Erythroblast (primary cell): ENCODE data around the gene ERLIN1.

ENCODE experiments used
- GATA1 ChIP-seq: IDR thresholded peaks from 2 replicates; pipeline ENCODE4 v1.6.1; 2011; ENCODE audit warnings: low read depth, mild to moderate bottlenecking, control low read depth, low read length, moderate library complexity
- POLR2A ChIP-seq: IDR thresholded peaks from 2 replicates; pipeline ENCODE4 v1.6.1; 2011; ENCODE audit warnings: mild to moderate bottlenecking, low read length

- TF ChIP-seq POLR2A: no peak
- TF ChIP-seq GATA1: no peak
Measured at GRCh38 chr10:100128951-100129350, 56.9 kb downstream of the ERLIN1 start.
